Memory B cell (primary cell): Measurements from ENCODE around the gene CDH15.

Experiments
- ATAC-seq: fragments of 150-1000 bp; cut with Tn5 transposase; 2 replicates; pipeline ENCODE4 v1.10.0; 2021; ENCODE audit warnings: low read depth, mild to moderate bottlenecking, moderate library complexity
- DNase-seq, 2 donors: peaks; one replicate each; pipeline ENCODE4 v3.0.0; 2022; ENCODE audit warnings: low spot score in 2 of 2
- H3K27ac Mint-ChIP-seq: one replicate; pipeline ENCODE4 v1.8.0; 2022; ENCODE audit warnings: mild to moderate bottlenecking, moderate library complexity, mixed read lengths
- H3K27me3 Mint-ChIP-seq: one replicate; pipeline ENCODE4 v1.8.0; 2022; ENCODE audit warnings: mixed read lengths
- H3K36me3 Mint-ChIP-seq: one replicate; pipeline ENCODE4 v1.8.0; 2022; ENCODE audit warnings: mild to moderate bottlenecking, mixed read lengths
- H3K4me1 Mint-ChIP-seq: one replicate; pipeline ENCODE4 v1.8.0; 2022; ENCODE audit warnings: mixed read lengths
- H3K4me3 Mint-ChIP-seq: one replicate; pipeline ENCODE4 v1.8.0; 2022; ENCODE audit warnings: mild to moderate bottlenecking, moderate library complexity, mixed read lengths
- H3K9me3 Mint-ChIP-seq: one replicate; pipeline ENCODE4 v1.8.0; 2022; ENCODE audit warnings: mixed read lengths

The CDH15 gene

DNA sequence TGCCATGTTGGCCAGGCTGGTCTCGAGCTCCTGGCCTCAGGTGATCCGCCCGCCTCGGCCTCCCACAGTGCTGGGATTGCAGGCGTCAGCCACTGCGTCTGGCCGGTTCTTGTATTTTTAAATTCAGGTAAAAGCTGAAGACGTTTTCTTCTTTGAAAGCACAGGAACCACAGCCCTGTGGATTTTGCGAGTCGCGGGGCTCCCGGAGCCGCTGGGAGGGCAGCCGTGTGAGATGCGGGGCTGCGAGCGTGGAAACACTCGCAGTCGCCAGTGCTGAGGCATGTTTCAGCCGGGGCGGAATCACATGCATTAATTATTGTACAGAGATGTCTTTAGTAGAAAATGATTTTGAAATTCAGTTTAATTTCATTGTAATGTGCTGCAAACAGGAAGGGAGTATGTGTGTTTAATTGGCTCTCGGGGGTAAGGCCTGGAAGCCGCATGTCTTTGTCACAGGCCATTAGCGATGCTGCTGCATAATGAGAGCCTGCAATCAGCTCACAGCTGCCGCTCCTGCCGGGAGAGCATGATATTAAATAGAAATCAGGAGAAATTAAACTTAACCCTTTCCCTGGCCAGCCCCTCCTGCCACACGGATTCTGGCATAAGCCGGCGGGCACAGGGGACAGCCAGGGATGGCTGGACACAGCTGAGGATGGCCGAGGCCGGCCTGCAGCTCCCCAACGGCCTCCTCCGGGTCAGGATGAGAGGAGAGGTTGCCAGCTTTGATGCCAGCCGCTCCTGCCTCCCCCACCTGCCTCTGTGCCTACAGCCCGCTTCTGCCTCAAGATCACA lies 35.4 kb upstream of the CDH15 start:
- DNase-seq (no peak), ATAC-seq (no peak)
- Mint-ChIP-seq H3K9me3 (no peaks in the 10 kb centered on the region), H3K4me3 (no peak overlapping the region), H3K27me3 (no peaks in the 10 kb centered on the region), H3K4me1 (no peaks in the 10 kb centered on the region), H3K27ac (no peak overlapping the region), H3K36me3 (peaks cover 20% of the 10 kb centered on the region)

DNA sequence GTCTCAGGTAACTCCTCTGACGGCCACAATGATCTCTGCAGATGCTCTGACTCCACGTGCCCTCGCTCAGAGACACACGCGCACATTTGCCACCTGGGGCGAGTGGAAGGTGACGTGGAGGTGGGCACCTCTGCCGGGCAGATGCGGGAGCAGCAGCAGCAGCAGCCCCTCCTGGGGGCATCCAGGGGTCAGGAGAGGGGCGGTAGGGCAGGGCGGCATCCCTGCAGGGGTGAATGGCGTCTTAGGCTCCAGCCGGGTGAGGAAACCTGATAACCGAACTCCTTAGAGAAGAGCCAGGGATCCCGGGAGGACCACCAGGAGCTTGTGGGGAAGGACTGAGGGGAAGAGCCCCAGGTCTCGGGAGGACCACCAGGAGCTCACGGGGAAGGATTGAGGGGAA lies 34.6 kb upstream of the CDH15 start:
- no peaks in the 10 kb centered on the region for H3K9me3 Mint-ChIP-seq
- DNase-seq (no peak), ATAC-seq (no peak)
- H3K4me1 Mint-ChIP-seq = no peaks in the 10 kb centered on the region
- no peak overlapping the region for H3K27ac Mint-ChIP-seq
- H3K36me3 Mint-ChIP-seq = peaks cover 20% of the 10 kb centered on the region
- H3K4me3 Mint-ChIP-seq = no peak overlapping the region
- no peaks in the 10 kb centered on the region for H3K27me3 Mint-ChIP-seq

DNA sequence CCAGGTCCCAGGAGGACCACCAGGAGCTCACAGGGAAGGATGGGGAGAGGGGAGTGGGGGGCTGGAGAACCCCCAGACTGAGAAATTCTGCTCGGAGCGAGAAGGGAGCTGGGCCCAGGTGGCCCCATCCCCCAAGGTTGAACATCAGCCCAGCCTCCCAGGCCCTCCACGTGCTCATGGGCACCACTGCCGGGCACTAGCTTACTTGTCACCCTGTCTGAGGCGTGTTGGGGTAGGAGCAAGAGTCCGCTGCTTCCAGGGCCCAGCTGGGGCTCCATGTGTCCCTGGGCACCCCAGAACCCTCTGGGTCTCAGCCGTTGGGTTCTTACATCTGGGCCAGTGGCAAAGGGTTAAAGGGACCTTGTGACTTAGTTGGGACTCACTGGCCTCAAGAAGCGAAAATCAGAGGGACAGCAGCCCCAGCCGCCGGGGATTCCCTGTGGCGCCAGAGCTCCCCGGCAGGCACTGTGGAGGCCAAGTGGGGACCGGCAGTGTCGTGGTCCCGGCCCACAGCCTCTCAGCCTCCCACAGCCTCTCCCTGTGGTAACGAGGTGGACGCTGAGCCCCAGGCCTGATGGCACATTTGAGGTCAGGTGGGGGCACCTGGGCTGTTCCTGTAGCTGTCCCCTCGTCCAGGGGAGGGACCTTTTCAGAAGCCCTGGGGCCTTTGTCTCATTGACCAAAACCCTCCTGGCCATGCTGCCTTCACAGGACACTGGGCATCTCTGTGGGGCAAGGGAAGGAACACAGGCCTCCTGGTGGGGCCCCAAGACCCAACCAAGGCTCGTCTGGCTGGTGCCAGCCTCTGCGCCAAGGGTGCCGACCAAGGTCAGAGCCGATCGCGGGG lies 33.7 kb upstream of the CDH15 start:
- peaks cover 20% of the 10 kb centered on the region for H3K36me3 Mint-ChIP-seq
- no peaks in the 10 kb centered on the region for H3K4me1 Mint-ChIP-seq
- no peak for DNase-seq
- no peak for ATAC-seq
- H3K27me3 Mint-ChIP-seq = no peaks in the 10 kb centered on the region
- no peaks in the 10 kb centered on the region for H3K9me3 Mint-ChIP-seq
- H3K4me3 Mint-ChIP-seq = no peak overlapping the region
- no peak overlapping the region for H3K27ac Mint-ChIP-seq

DNA sequence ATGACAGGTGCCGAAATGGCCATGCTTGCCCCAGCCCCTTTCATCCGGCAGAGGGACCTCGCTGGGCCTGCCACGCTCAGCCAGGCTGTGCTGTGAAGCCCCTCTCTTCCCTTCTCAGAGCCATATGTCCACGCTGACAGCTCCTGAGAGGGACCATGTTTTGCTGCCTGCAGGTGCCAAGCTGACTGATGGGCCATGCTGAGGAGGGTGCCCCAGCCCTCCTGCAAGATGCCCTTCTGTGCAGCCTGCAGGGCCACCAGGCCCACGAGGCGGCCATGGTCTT lies 33.1 kb upstream of the CDH15 start:
- Mint-ChIP-seq H3K4me1 (no peaks in the 10 kb centered on the region), H3K36me3 (peaks cover 20% of the 10 kb centered on the region), H3K9me3 (no peaks in the 10 kb centered on the region), H3K27me3 (no peaks in the 10 kb centered on the region), H3K27ac (no peak overlapping the region), H3K4me3 (no peak overlapping the region)
- no peak for DNase-seq
- ATAC-seq = no peak

DNA sequence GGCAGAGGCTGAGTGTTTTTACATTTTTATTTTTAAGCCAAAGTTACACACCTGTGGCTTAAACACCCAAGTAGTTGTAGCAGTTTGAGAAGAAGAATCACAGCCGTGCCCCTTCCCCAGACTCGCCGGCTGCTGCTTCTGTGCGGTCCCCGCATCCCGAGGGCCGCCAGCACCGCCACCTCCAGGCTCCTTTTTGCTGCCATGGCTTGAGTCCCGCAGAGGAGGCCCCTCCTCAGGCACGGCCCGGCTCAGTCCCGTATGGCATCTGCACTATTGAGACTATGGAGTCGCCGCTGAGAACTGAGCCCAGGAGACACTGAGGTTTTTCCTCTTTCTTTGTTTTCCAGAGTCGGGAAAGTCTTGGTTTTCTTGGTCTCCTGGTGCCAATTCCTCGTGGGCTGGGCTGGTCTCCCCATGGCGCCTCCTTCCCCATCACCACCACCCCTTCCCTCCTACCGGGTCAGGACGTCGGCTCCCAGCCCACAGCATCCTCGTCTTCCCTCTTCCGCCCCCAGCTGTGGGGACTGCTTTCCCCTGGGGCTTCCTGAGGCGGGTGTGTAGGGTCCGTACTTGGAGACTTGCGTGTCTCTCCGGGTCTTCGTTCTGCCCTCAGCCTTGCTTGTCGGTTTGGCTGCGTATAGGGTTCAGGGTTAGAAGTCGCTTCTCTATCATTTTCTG lies 32.6 kb upstream of the CDH15 start:
- Mint-ChIP-seq H3K27ac (no peak overlapping the region), H3K9me3 (no peaks in the 10 kb centered on the region), H3K4me3 (no peak overlapping the region), H3K36me3 (peaks cover 20% of the 10 kb centered on the region), H3K27me3 (no peaks in the 10 kb centered on the region), H3K4me1 (no peaks in the 10 kb centered on the region)
- ATAC-seq = no peak
- no peak for DNase-seq

DNA sequence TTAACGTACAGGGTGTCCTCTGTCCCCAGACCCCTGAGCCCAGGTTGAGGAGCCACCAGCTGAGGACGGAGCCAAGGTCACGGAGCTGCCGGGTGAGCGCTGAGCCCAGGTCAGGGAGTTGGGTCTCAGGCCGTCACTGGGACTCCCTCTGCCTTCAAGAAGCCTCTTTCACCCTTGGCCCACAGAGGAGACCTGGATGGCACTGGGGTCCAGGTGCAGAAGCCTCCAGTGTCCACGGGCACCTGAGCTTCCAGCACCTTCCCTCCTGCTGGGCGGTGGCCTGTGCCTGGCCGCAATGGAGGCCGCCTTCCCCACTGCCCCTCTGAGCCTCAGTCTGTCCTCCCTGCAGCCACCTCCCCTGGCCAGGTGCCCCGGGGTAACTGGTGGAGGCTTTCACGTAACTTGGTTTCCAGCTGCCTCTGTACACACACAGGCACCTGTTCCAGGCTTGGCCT lies 31.6 kb upstream of the CDH15 start:
- no peaks in the 10 kb centered on the region for H3K4me1 Mint-ChIP-seq
- ATAC-seq (no peak), DNase-seq (no peak)
- H3K9me3 Mint-ChIP-seq = no peaks in the 10 kb centered on the region
- no peak overlapping the region for H3K4me3 Mint-ChIP-seq
- H3K27me3 Mint-ChIP-seq = no peaks in the 10 kb centered on the region
- peaks cover 14% of the 10 kb centered on the region for H3K36me3 Mint-ChIP-seq
- H3K27ac Mint-ChIP-seq = no peak overlapping the region

DNA sequence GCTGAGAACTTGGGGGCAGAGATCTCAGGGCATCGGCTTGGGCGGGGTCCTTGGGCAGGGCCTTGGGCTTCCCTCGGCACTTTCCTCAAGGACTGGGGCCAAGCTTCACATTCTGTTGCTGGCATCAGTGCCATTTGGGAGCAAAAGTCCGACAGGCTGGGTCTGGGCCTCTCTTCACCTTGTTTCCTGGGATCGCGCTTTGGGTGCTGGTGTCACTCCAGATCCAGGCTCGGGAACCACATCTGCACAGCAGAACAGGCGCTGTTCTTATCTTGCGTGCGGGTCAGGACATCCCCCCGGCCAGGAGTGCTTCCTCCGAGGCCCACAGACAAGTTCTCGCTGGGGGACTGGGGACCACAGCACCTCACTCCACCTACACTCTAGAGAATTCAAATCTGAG lies 31.1 kb upstream of the CDH15 start:
- H3K9me3 Mint-ChIP-seq = no peaks in the 10 kb centered on the region
- DNase-seq (no peak), ATAC-seq (no peak)
- H3K27ac Mint-ChIP-seq = no peak overlapping the region
- no peaks in the 10 kb centered on the region for H3K4me1 Mint-ChIP-seq
- H3K27me3 Mint-ChIP-seq = no peaks in the 10 kb centered on the region
- H3K36me3 Mint-ChIP-seq = peaks cover 12% of the 10 kb centered on the region
- no peak overlapping the region for H3K4me3 Mint-ChIP-seq

DNA sequence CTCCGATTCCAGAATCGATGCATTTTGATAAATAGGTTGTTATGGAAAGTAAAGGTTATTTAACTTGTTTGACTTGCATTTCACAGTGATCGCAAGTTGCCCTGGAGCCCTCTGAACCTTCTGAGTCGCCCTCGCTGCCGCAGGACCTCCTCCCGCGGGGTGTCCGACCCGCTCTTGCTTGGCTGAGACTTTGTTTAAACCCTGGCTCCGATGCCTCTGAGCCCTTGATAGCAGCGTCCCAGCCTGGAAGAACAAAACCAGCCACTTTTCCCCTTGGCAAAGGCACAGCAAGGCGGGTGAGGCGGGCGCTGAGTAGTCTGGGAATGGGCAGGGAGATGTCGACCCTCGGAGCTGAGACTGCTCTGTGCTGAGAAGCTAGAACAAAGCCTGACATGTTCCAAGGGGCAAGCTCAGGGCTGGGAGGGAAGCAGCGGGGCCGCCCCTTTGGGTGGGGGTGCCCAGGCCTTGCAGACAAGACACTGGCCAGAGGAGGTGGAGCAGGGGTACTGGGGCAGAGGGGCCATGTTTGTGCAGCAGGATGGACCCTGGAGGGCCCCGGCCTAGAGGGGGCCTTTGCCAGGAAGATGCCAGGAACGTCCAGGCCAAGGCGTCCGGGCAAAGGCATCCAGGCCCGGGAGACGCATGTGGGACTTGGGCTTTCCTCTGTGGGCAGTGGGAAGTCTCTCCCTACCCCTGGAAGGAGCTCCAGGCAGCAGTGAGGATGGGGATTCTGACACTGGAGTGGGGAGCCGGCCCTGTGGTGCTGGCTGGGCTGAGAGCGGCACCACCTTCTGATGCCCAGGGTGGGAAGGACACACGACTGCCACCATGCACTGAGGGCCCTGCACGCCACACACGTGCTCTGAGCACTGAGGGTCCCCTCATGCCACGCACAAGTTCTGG lies 30.3 kb upstream of the CDH15 start:
- Mint-ChIP-seq H3K27me3 (no peaks in the 10 kb centered on the region), H3K9me3 (no peaks in the 10 kb centered on the region), H3K4me3 (no peak overlapping the region), H3K4me1 (no peaks in the 10 kb centered on the region), H3K27ac (no peak overlapping the region), H3K36me3 (peaks cover 11% of the 10 kb centered on the region)
- no peak for DNase-seq
- no peak for ATAC-seq

DNA sequence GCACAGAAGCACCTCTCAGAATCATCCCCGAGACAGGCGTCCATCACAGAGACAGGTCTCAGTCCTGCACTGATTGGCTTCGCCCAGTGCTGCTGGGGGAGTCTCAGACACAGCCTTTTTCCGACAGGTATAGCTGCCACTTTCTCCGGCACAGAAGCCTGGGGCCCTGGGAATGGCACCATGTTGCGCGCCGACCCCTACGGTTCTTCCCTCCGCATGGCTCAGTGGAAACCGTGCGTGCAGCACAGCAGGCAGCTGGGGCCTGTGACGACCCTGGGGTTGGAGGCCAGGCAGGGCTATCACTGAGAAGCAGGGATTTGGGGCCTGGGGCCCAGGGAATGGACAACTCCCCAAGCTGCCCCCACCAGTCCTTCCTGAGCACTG lies 29.7 kb upstream of the CDH15 start:
- Mint-ChIP-seq H3K9me3 (no peaks in the 10 kb centered on the region), H3K4me3 (no peak overlapping the region), H3K27me3 (no peaks in the 10 kb centered on the region), H3K27ac (no peak overlapping the region), H3K36me3 (peaks cover 14% of the 10 kb centered on the region), H3K4me1 (peaks cover 3% of the 10 kb centered on the region)
- DNase-seq (no peak), ATAC-seq (no peak)

DNA sequence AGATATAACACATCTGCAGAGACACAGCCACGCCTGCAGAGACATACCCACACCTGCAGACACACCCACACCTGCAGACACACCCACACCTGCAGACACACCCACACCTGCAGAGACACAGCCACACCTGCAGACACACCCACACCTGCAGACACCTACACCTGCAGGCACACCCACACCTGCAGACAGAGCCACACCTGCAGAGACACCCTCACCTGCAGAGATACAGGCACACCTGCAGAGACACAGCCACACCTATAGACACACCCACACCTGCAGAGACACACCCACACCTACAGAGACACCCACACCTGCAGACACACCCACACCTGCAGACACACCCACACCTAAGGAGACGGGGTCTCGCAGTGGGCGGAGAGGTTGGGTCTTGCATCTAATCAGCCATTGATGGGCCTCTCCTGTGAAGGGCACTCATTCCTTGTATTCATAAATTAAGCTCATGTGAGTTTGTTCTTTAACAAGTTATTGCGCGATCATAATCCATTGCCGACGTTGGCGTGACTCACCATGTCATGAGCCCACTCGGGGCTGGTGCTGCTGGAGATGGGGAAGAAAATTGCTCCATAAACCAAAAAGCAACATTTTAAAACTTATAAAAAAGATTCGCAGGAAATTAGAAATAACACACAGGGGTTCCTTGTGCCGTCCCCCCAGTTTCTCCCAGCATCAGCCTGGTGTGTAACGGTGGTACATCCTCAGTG lies 28.9 kb upstream of the CDH15 start:
- DNase-seq = no peak
- Mint-ChIP-seq H3K9me3 (no peaks in the 10 kb centered on the region), H3K36me3 (peaks cover 14% of the 10 kb centered on the region), H3K27me3 (no peaks in the 10 kb centered on the region), H3K4me1 (peaks cover 3% of the 10 kb centered on the region), H3K27ac (no peak overlapping the region), H3K4me3 (no peak overlapping the region)
- no peak for ATAC-seq

DNA sequence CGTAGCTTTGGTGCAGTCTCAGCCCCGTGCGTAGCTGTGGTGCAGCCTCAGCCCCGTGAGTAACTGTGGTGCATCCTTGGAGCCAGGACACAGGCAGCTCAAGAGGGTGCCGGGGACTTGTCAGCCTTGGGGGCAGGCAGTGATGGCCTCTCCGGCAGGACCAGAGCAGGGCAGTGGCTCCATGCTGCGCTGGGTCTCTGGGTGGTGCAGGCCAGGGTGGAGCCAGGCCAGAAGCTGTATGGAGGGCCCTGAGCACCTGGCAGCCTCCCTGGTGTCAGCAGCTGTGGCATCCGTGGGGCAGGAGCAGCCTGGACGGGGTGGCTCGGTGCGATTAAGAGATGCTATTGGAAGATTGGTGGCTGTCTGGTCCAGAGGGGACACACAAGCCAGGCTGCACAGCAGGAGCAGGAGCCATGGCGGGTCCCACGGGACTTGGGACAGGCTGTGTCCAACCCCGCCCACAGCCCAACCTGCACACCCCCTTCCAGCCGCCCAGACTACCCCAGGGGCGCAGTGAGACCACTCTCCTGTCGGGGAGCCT lies 28.3 kb upstream of the CDH15 start:
- DNase-seq (no peak), ATAC-seq (no peak)
- Mint-ChIP-seq H3K27me3 (no peaks in the 10 kb centered on the region), H3K27ac (no peak overlapping the region), H3K36me3 (peaks cover 16% of the 10 kb centered on the region), H3K4me1 (peaks cover 3% of the 10 kb centered on the region), H3K4me3 (no peak overlapping the region), H3K9me3 (no peaks in the 10 kb centered on the region)

DNA sequence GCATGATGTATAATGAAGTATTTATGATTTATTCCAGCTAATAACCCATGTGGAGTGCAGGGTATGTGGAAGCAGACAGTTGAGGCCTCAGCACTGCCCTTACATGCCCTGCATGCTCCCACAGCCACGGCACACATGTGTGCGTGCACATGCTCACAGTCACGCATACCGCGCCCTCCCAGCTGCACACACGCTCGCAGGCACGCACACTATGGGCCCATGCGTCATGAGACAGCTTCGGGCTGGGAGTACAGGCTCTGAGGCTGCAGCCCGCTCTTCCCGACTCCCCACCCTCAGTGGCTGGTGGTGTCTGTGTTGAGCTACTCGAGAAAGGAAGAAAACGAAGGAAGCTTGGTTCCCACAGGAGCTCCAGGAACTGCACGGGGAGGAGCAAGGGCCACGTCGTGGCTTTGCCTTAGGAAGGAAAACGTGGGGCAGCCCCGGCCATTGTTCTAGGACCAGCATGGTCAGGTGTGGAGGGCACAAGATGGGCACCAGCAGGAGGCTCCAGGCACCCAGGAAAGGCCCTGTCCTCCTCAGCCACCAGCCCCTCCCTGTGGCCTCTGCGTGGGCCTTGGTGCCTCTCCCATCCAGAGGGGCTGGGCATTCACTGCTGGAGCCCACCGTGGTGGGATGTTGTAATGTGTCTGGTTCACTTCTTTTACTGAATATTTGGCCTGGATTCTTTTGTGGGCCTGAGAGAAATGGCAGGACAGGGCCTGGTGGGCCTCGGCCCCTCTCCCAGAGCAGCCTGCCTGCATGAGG lies 27.5 kb upstream of the CDH15 start:
- H3K36me3 Mint-ChIP-seq = peaks cover 24% of the 10 kb centered on the region
- no peak overlapping the region for H3K27ac Mint-ChIP-seq
- DNase-seq = no peak
- H3K27me3 Mint-ChIP-seq = no peaks in the 10 kb centered on the region
- peaks cover 4% of the 10 kb centered on the region for H3K9me3 Mint-ChIP-seq
- no peak for ATAC-seq
- H3K4me1 Mint-ChIP-seq = peaks cover 3% of the 10 kb centered on the region
- H3K4me3 Mint-ChIP-seq = no peak overlapping the region
